BJ (cell line): ENCODE results near the gene CAMK2D. TPM values are rescaled to one million over a fixed set of nuclear protein-coding genes. Genes with fewer than 3 reads are reported as not detected.

Source experiments
- CTCF ChIA-PET: fragments of 350-600 bp; formaldehyde crosslinking; extraction: SDS; loops from one replicate; lab custom pipeline; 2021; ENCODE audit warnings: antibody characterized with exemption, inconsistent platforms; lab: Yijun Ruan, JAX
- POLR2A ChIA-PET: fragments of 300-600 bp; sonication (Branson Sonifier 250); formaldehyde crosslinking; extraction: SDS; loops from one replicate; lab custom pipeline; 2021; ENCODE audit warnings: antibody characterized with exemption; lab: Charles Lee
- DNase-seq: peaks from one replicate; pipeline ENCODE4 v3.0.0-alpha.2; 2011; ENCODE audit warnings: low read depth
- H3K27me3 ChIP-seq: 2 replicates; pipeline ENCODE4 v1.6.0; 2011; ENCODE audit warnings: low read length; ENCODE audit not compliant: control insufficient read depth, insufficient read depth
- H3K36me3 ChIP-seq: 2 replicates; pipeline ENCODE4 v1.5.1; 2011; ENCODE audit warnings: low read length; ENCODE audit not compliant: control insufficient read depth, insufficient read depth
- H3K4me3 ChIP-seq: 2 replicates; pipeline ENCODE4 v1.5.1; 2011; ENCODE audit warnings: low read depth, mild to moderate bottlenecking, control low read depth, low read length
- polyA plus RNA-seq: library from polyadenylated mRNA; depleted of rRNA; stranded (reverse); fragments of >200 nt; gene quantifications from 2 replicates; pipeline ENCODE4 v1.2.3, GENCODE V29; 2011
- TF ChIP-seq, protein P1 (sequence below): IDR thresholded peaks from 2 replicates; pipeline ENCODE4 v1.5.1; 2011; ENCODE audit warnings: low read depth, mild to moderate bottlenecking, control low read depth, inconsistent platforms, low read length, moderate library complexity; ENCODE audit not compliant: insufficient read depth

The CAMK2D gene
- polyA plus RNA-seq, 1 experiment: 41.8 TPM

DNA sequence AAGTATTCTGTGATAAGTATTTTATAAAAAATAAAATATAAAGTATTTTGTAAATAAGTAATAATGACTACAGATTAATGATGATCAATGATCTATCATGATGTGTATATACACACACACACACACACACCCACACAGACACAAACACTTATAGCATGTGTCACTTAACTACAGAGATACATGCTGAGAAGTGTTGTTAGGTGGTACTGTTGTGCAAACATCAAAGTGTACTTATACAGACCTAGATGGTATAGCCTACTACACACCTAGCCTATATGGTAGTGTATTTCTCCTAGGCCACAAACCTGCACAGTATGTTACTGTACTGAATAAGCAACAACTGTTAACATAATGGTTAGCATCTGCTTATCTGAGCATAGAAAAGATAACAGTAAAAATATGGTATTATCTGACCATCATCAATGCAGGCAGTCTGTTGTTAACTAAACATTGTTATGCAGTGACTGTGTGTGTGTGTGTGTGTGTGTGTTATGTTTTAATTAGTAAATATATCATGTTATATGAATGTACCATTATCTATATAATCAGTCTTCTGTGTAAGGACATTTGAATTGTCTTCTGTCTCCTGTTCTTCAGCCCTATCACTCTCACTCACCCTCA lies 138.2 kb downstream of the CAMK2D start:
- CTCF ChIA-PET: no interaction called here
- Histone ChIP-seq H3K4me3 (no peak overlapping the region), H3K36me3 (no peaks in the 10 kb centered on the region), H3K27me3 (no peaks in the 10 kb centered on the region)
- TF ChIP-seq, protein P1, sequence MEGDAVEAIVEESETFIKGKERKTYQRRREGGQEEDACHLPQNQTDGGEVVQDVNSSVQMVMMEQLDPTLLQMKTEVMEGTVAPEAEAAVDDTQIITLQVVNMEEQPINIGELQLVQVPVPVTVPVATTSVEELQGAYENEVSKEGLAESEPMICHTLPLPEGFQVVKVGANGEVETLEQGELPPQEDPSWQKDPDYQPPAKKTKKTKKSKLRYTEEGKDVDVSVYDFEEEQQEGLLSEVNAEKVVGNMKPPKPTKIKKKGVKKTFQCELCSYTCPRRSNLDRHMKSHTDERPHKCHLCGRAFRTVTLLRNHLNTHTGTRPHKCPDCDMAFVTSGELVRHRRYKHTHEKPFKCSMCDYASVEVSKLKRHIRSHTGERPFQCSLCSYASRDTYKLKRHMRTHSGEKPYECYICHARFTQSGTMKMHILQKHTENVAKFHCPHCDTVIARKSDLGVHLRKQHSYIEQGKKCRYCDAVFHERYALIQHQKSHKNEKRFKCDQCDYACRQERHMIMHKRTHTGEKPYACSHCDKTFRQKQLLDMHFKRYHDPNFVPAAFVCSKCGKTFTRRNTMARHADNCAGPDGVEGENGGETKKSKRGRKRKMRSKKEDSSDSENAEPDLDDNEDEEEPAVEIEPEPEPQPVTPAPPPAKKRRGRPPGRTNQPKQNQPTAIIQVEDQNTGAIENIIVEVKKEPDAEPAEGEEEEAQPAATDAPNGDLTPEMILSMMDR: no peak
- POLR2A ChIA-PET: no interaction called here
- DNase-seq: no peak

DNA sequence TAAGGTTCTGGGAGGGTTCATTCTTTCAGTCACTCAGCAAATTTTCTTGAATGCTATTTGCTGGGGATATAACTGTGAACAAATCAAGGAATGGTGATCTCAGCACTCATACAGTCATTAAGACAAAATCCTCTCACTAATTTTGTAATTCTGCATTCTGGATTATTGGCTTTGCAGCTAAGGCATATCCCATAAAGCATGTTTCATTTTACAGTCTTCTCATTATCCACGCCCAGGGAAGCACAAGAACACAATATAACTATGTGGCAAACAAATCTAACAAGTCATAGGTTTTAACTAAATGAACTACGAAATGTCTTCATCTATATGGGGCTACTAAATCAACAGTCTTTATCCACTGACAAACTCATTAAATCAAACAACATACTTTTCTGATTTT lies 139.9 kb downstream of the CAMK2D start:
- no peak for DNase-seq
- H3K4me3 ChIP-seq: no peak overlapping the region
- H3K27me3 ChIP-seq: no peaks in the 10 kb centered on the region
- POLR2A ChIA-PET: no interaction called here
- TF ChIP-seq, protein P1: no peak
- no peaks in the 10 kb centered on the region for H3K36me3 ChIP-seq
- CTCF ChIA-PET: no interaction called here

DNA sequence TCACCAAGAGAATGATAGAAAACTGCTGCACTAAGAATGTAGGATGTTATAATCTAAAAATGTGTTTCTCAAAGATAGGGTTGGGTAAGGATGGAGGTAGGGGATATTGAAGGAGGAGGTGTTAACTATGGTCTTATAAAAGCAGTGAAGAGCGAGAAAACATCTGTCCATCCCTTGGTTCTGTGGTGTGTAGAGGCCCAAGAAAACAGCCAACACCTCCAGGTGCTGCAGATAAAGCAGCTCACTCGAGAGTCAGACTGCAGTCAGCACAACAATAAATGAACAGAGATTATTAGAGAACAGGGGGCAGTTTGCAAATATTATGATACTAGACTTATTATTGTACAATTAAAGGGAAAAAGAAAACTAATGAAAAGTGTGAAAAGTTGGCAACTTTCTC lies 141.5 kb downstream of the CAMK2D start:
- TF ChIP-seq, protein P1: no peak
- H3K4me3 ChIP-seq: no peak overlapping the region
- H3K27me3 ChIP-seq: no peaks in the 10 kb centered on the region
- CTCF ChIA-PET: interaction anchor here (0.6 kb wide), 1 partner anchor 785 kb away, joined by 3 read pairs; no protein-coding TSS in a partner anchor
- DNase-seq: no peak
- POLR2A ChIA-PET: no interaction called here
- no peaks in the 10 kb centered on the region for H3K36me3 ChIP-seq

DNA sequence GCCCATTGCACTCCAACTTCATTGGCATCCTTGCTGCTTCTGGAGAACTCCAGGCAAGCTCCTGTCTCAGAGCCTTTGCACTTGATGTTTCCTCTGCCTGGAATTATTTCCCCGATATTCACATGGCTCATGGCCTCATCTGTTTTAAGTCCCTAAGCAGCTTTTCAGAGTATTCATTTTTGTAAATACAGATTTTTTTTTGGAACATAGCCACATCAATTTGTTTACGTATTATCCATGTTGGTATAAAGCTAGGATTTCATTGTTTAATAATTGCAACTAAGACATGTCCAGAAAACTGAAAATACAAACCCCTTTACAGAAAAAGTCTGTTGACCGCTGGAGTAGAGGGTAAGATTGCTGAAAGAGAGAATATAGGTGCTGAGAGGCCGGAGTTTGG lies 142.0 kb downstream of the CAMK2D start:
- TF ChIP-seq, protein P1: no peak
- ChIA-PET CTCF (interaction anchor here (0.6 to 1.0 kb wide), 2 partner anchors 18 to 786 kb away, joined by 3 read pairs; no protein-coding TSS in a partner anchor), POLR2A (no interaction called here)
- no peak for DNase-seq
- Histone ChIP-seq H3K36me3 (no peaks in the 10 kb centered on the region), H3K4me3 (no peak overlapping the region), H3K27me3 (no peaks in the 10 kb centered on the region)

DNA sequence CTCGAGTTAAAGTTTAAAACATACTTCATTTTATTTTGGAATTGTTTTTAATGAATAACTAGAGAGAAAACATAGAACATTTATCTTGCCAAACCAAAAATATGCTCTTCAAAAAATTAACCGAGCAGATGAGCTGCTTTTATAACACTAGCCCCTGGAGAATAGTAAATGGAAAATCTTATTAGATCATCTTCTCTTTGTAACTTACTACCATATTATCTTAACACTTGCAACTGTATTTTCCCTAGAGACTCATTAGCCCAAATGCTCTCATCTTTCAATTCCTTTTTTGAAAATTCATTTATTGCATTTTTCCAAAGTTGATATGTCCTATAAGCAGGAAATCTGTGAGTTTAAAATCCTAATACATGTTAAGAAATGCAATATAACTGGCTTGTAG lies 143.3 kb downstream of the CAMK2D start:
- H3K27me3 ChIP-seq: no peaks in the 10 kb centered on the region
- TF ChIP-seq, protein P1: no peak
- CTCF ChIA-PET: interaction anchor here (1.0 kb wide), 1 partner anchor 19 kb away, joined by 3 read pairs; no protein-coding TSS in a partner anchor
- POLR2A ChIA-PET: no interaction called here
- no peak overlapping the region for H3K4me3 ChIP-seq
- no peak for DNase-seq
- H3K36me3 ChIP-seq: no peaks in the 10 kb centered on the region
